HepG2 (cell line): ENCODE measurements around the gene ABCA2. TPM values are rescaled to one million over a fixed set of nuclear protein-coding genes. Genes with fewer than 3 reads are reported as not detected.
A peak's percentile ranks its signal among the peaks of the same experiment; 100 is the strongest.

Source experiments
- AFF4 ChIP-seq: sonication (generic); formaldehyde crosslinking; IDR thresholded peaks from 2 replicates; pipeline ENCODE4 v1.4.0; 2020; ENCODE audit warnings: missing genetic modification reagents
- ARID2 ChIP-seq: sonication (generic); formaldehyde crosslinking; IDR thresholded peaks from 2 replicates; pipeline ENCODE4 v1.8.1; 2022; ENCODE audit warnings: mild to moderate bottlenecking, missing genetic modification reagents, borderline replicate concordance
- CHCHD3 ChIP-seq: sonication (generic); formaldehyde crosslinking; IDR thresholded peaks from 2 replicates; pipeline ENCODE4 v1.8.0; 2022; ENCODE audit warnings: mild to moderate bottlenecking, missing genetic modification reagents, moderate library complexity
- ETV6 ChIP-seq: sonication (generic); formaldehyde crosslinking; conservative IDR thresholded peaks from 2 replicates; pipeline ENCODE4 v1.4.0; 2020; ENCODE audit warnings: missing genetic modification reagents
- IKZF1 ChIP-seq: fragments of 450-650 bp; IDR thresholded peaks from 2 replicates; pipeline ENCODE4 v1.7.1; 2016
- KLF6 ChIP-seq: IDR thresholded peaks from 2 replicates; pipeline ENCODE4 v1.8.0; 2016; ENCODE audit warnings: missing biosample characterization, missing genetic modification reagents
- MIER2 ChIP-seq: IDR thresholded peaks from 2 replicates; pipeline ENCODE4 v1.6.1; 2016; ENCODE audit warnings: missing biosample characterization, missing genetic modification reagents
- MXD4 ChIP-seq: IDR thresholded peaks from 2 replicates; pipeline ENCODE4 v1.6.1; 2016; ENCODE audit warnings: mild to moderate bottlenecking, missing biosample characterization, missing genetic modification reagents
- NFKB2 ChIP-seq: sonication (generic); formaldehyde crosslinking; IDR thresholded peaks from 2 replicates; pipeline ENCODE4 v1.4.0; 2020; ENCODE audit warnings: missing genetic modification reagents, borderline replicate concordance
- ONECUT2 ChIP-seq: sonication (generic); formaldehyde crosslinking; IDR thresholded peaks from 2 replicates; pipeline ENCODE4 v1.4.0; 2020; ENCODE audit warnings: missing genetic modification reagents
- PITX1 ChIP-seq: sonication (generic); formaldehyde crosslinking; IDR thresholded peaks from 2 replicates; pipeline ENCODE4 v1.5.1; 2020; ENCODE audit warnings: mild to moderate bottlenecking, missing genetic modification reagents
- SOX13 ChIP-seq, 3 experiments: fragments of 450-650 bp in 1 of 3; sonication (generic) in 1 of 3; formaldehyde crosslinking in 1 of 3; IDR thresholded peaks in 2 of 3; conservative IDR thresholded peaks in 1 of 3; 2 replicates each; pipeline versions ENCODE4 v1.5.0 to v1.6.1; 2016 to 2020; ENCODE audit warnings: antibody characterized with exemption in 1 of 3, mild to moderate bottlenecking in 1 of 3, missing compliant biosample characterization in 1 of 3, missing genetic modification reagents in 1 of 3, moderate library complexity in 1 of 3
- TBX2 ChIP-seq: sonication (generic); formaldehyde crosslinking; IDR thresholded peaks from 2 replicates; pipeline ENCODE4 v1.5.0; 2020; ENCODE audit warnings: missing genetic modification reagents, mild to moderate bottlenecking, borderline replicate concordance
- THAP7 ChIP-seq: sonication (generic); formaldehyde crosslinking; IDR thresholded peaks from 2 replicates; pipeline ENCODE4 v1.8.1; 2023; ENCODE audit warnings: mild to moderate bottlenecking, missing genetic modification reagents
- ZFP90 ChIP-seq: sonication (generic); formaldehyde crosslinking; IDR thresholded peaks from 2 replicates; pipeline ENCODE4 v1.8.0; 2022; ENCODE audit warnings: missing genetic modification reagents, mild to moderate bottlenecking, inconsistent platforms, borderline replicate concordance
- ZNF124 ChIP-seq: sonication (generic); formaldehyde crosslinking; IDR thresholded peaks from 2 replicates; pipeline ENCODE4 v1.4.0; 2020; ENCODE audit warnings: missing genetic modification reagents
- ZNF281 ChIP-seq: sonication (generic); formaldehyde crosslinking; IDR thresholded peaks from 2 replicates; pipeline ENCODE4 v1.4.0; 2020; ENCODE audit warnings: missing genetic modification reagents, borderline replicate concordance
- ZNF678 ChIP-seq: sonication (generic); formaldehyde crosslinking; IDR thresholded peaks from 2 replicates; pipeline ENCODE4 v1.4.0; 2020; ENCODE audit warnings: mild to moderate bottlenecking, missing genetic modification reagents
- ZNF800 ChIP-seq: sonication (generic); formaldehyde crosslinking; IDR thresholded peaks from 2 replicates; pipeline ENCODE4 v1.4.0; 2020; ENCODE audit warnings: missing genetic modification reagents
- polyA plus RNA-seq, 8 experiments: library from polyadenylated mRNA; depleted of rRNA in 3 of 8; stranded (reverse) in 7 of 8; unstranded in 1 of 8; fragments of >200 nt; fragmentation: Illumina TruSeq in 4 of 8; extraction: Trizol in 4 of 8; gene quantifications; 2 replicates each; pipeline versions ENCODE4 v1.2.1 to v1.2.3, GENCODE V29; 2011 to 2016; ENCODE audit warnings: low read depth in 4 of 8, missing spikeins in 1 of 8, mixed read lengths in 1 of 8; ENCODE audit not compliant: insufficient read depth in 1 of 8
- total RNA-seq, 5 experiments: library from RNA; depleted of rRNA; stranded (reverse); fragments of >200 nt; fragmentation: Illumina TruSeq; extraction: Trizol; gene quantifications; 2 replicates each; pipeline ENCODE4 v1.2.3, GENCODE V29; 2016; ENCODE audit warnings: low read depth in 1 of 5

Gene ABCA2
- total and polyA plus RNA-seq, 2 of the 13 experiments (the other 11 are each of a cell fraction or from before 2014, with no cell fraction given) = 2.9 to 19.2 TPM

GRCh38 chr9:137046088-137046787 lies 18.2 kb upstream of the ABCA2 start, which contains the start of gene NPDC1 (continued):
- peak; percentile 59; the same call in 1 of the 2 replicates for TF ChIP-seq PITX1
- peak; percentile 85 for TF ChIP-seq ZNF124 (CRISPR knock-in tag)
- TF ChIP-seq ZNF800 (CRISPR knock-in tag) = peak; percentile 84; the same call in 1 of the 2 replicates
- TF ChIP-seq ETV6 (CRISPR knock-in tag) = peak; percentile 78; the same call in 1 of the 2 replicates
- 0 out of 2 replicates have a peak, but pooled peaks have one; percentile 24 for TF ChIP-seq ZNF678
- no peak for TF ChIP-seq IKZF1
- TF ChIP-seq MXD4 = peak; percentile 69; the same call in 1 of the 2 replicates
- TF ChIP-seq TBX2 (CRISPR knock-in tag) = peak; percentile 78
- TF ChIP-seq CHCHD3 (CRISPR knock-in tag) = peak; percentile 30; the same call in 1 of the 2 replicates
- peak; percentile 40; the same call in 1 of the 2 replicates for TF ChIP-seq ZNF281
- peak; percentile 86; the same call in 1 of the 2 replicates for TF ChIP-seq KLF6
- TF ChIP-seq NFKB2 (CRISPR knock-in tag) = peak; percentile 78; the same call in 1 of the 2 replicates
- peak; percentile 98 for TF ChIP-seq MIER2 (CRISPR knock-in tag)
- TF ChIP-seq SOX13 (IDR thresholded peaks at IDR 0.05) = no peak
- peak in 1 of 2 experiments; percentile 54; a peak in 1 of 4 replicates for TF ChIP-seq SOX13 (CRISPR knock-in tag; conservative IDR thresholded peaks at IDR 0.05 in 1 of 2, IDR thresholded peaks at IDR 0.05 in 1 of 2)
- TF ChIP-seq THAP7 (CRISPR knock-in tag) = peak; percentile 78; the same call in 1 of the 2 replicates
- TF ChIP-seq ARID2 = peak; percentile 73; the same call in 1 of the 2 replicates
- TF ChIP-seq ZFP90 (CRISPR knock-in tag) = peak; percentile 80; the same call in 1 of the 2 replicates
- peak; percentile 19; the same call in 1 of the 2 replicates for TF ChIP-seq ONECUT2 (CRISPR knock-in tag)
- no peak for TF ChIP-seq AFF4 (CRISPR knock-in tag)
